ENCODE results near the gene SERINC3.

SERINC3 gene

GRCh38 chr20:44471481-44471882, 50.4 kb downstream of the SERINC3 start:
- Histone ChIP-seq H3K27me3 (ENCODE audit: control insufficient read depth, insufficient read depth, low read length) (no peaks in the 10 kb centered on the region), H3K4me1 (ENCODE audit: control insufficient read depth, insufficient read depth, low read length) (peaks cover 12% of the 10 kb centered on the region), H3K9ac (ENCODE audit: low read length) (no peak overlapping the region), H3K9me3 (ENCODE audit: control insufficient read depth, low read length) (no peaks in the 10 kb centered on the region), H3K36me3 (ENCODE audit: control insufficient read depth, insufficient read depth, low read length) (no peaks in the 10 kb centered on the region), H3K4me3 (ENCODE audit: low read length) (no peak overlapping the region)

DNA sequence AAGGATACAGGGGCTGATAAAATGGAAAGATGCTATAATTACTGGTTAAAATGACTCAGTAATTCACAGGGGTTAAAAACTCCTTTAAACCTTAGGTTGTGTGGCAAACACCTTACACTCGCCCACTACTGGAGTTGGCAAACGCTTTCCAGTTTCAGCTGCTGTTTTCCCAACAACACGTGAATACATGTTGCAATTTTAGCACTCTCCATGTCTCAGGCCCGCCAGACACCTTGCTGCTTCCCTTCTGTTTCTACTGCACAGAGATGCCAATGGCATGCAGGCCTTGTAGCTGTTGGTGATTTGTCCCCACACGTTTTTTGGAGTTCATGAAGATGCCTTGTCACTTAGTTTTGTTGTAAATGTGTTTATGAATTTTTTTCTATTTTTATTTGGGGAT, 51.5 kb downstream of the SERINC3 start:
- H3K4me1 ChIP-seq (ENCODE audit: control insufficient read depth, insufficient read depth, low read length) = peaks cover 3% of the 10 kb centered on the region
- H3K27me3 ChIP-seq (ENCODE audit: control insufficient read depth, insufficient read depth, low read length) = no peaks in the 10 kb centered on the region
- H3K9me3 ChIP-seq (ENCODE audit: control insufficient read depth, low read length) = no peaks in the 10 kb centered on the region
- no peaks in the 10 kb centered on the region for H3K36me3 ChIP-seq (ENCODE audit: control insufficient read depth, insufficient read depth, low read length)
- H3K4me3 ChIP-seq (ENCODE audit: low read length) = no peak overlapping the region
- no peak overlapping the region for H3K9ac ChIP-seq (ENCODE audit: low read length)

- Histone ChIP-seq H3K36me3 (ENCODE audit: control insufficient read depth, insufficient read depth, low read length) (no peaks in the 10 kb centered on the region), H3K27me3 (ENCODE audit: control insufficient read depth, insufficient read depth, low read length) (no peaks in the 10 kb centered on the region), H3K9ac (ENCODE audit: low read length) (no peak overlapping the region), H3K9me3 (ENCODE audit: control insufficient read depth, low read length) (no peaks in the 10 kb centered on the region), H3K4me3 (ENCODE audit: low read length) (no peak overlapping the region), H3K4me1 (ENCODE audit: control insufficient read depth, insufficient read depth, low read length) (no peaks in the 10 kb centered on the region)
These were observed 53.7 kb downstream of the SERINC3 start for GRCh38 chr20:44468044-44468782.

GRCh38 chr20:44467289-44467883, 54.5 kb downstream of the SERINC3 start:
- no peaks in the 10 kb centered on the region for H3K27me3 ChIP-seq (ENCODE audit: control insufficient read depth, insufficient read depth, low read length)
- no peaks in the 10 kb centered on the region for H3K4me1 ChIP-seq (ENCODE audit: control insufficient read depth, insufficient read depth, low read length)
- no peaks in the 10 kb centered on the region for H3K36me3 ChIP-seq (ENCODE audit: control insufficient read depth, insufficient read depth, low read length)
- H3K9ac ChIP-seq (ENCODE audit: low read length) = no peak overlapping the region
- H3K4me3 ChIP-seq (ENCODE audit: low read length) = no peak overlapping the region
- H3K9me3 ChIP-seq (ENCODE audit: control insufficient read depth, low read length) = no peaks in the 10 kb centered on the region

- H3K27me3 ChIP-seq (ENCODE audit: control insufficient read depth, insufficient read depth, low read length) = no peaks in the 10 kb centered on the region
- no peak overlapping the region for H3K4me3 ChIP-seq (ENCODE audit: low read length)
These were observed 56.8 kb downstream of the SERINC3 start for GRCh38 chr20:44465001-44465560.

DNA sequence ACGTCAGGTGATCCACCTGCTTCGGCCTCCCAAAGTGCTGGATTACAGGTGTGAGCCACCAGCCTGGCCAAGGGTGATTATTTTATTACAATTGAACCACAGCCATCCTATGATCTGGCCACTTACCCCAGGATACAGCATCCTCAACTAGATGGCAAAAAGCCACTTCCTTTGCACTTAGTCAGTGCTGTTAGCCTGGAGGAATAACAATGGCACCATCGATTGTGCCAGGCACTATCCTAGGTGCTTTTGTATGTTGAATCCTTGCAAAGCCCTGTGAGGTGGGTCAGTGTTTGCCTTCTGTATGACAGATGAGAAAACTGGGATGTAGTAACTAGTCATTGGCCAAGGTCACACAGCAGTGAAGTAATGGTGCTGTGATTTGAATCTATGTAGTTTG, 57.4 kb downstream of the SERINC3 start:
- no peaks in the 10 kb centered on the region for H3K36me3 ChIP-seq (ENCODE audit: control insufficient read depth, insufficient read depth, low read length)
- no peak overlapping the region for H3K9ac ChIP-seq (ENCODE audit: low read length)
- H3K9me3 ChIP-seq (ENCODE audit: control insufficient read depth, low read length) = no peaks in the 10 kb centered on the region
- no peaks in the 10 kb centered on the region for H3K27me3 ChIP-seq (ENCODE audit: control insufficient read depth, insufficient read depth, low read length)
- no peaks in the 10 kb centered on the region for H3K4me1 ChIP-seq (ENCODE audit: control insufficient read depth, insufficient read depth, low read length)
- no peak overlapping the region for H3K4me3 ChIP-seq (ENCODE audit: low read length)

More at GRCh38 chr20:44465001-44465560, 56.8 kb downstream of the SERINC3 start:
- Histone ChIP-seq H3K9me3 (ENCODE audit: control insufficient read depth, low read length) (no peaks in the 10 kb centered on the region), H3K9ac (ENCODE audit: low read length) (no peak overlapping the region), H3K4me1 (ENCODE audit: control insufficient read depth, insufficient read depth, low read length) (no peaks in the 10 kb centered on the region), H3K36me3 (ENCODE audit: control insufficient read depth, insufficient read depth, low read length) (no peaks in the 10 kb centered on the region)

- Histone ChIP-seq H3K4me3 (ENCODE audit: low read length) (no peak overlapping the region), H3K36me3 (ENCODE audit: control insufficient read depth, insufficient read depth, low read length) (no peaks in the 10 kb centered on the region), H3K4me1 (ENCODE audit: control insufficient read depth, insufficient read depth, low read length) (no peaks in the 10 kb centered on the region), H3K9me3 (ENCODE audit: control insufficient read depth, low read length) (no peaks in the 10 kb centered on the region), H3K9ac (ENCODE audit: low read length) (no peak overlapping the region), H3K27me3 (ENCODE audit: control insufficient read depth, insufficient read depth, low read length) (no peaks in the 10 kb centered on the region)
These were observed 58.4 kb downstream of the SERINC3 start for GRCh38 chr20:44463466-44463865.

- Histone ChIP-seq H3K27me3 (ENCODE audit: control insufficient read depth, insufficient read depth, low read length) (no peaks in the 10 kb centered on the region), H3K4me1 (ENCODE audit: control insufficient read depth, insufficient read depth, low read length) (peaks cover 5% of the 10 kb centered on the region), H3K4me3 (ENCODE audit: low read length) (no peak overlapping the region), H3K36me3 (ENCODE audit: control insufficient read depth, insufficient read depth, low read length) (no peaks in the 10 kb centered on the region), H3K9ac (ENCODE audit: low read length) (no peak overlapping the region), H3K9me3 (ENCODE audit: control insufficient read depth, low read length) (no peaks in the 10 kb centered on the region)
These were observed 60.1 kb downstream of the SERINC3 start for GRCh38 chr20:44461803-44462174.

- Histone ChIP-seq H3K4me1 (ENCODE audit: control insufficient read depth, insufficient read depth, low read length) (peaks cover 6% of the 10 kb centered on the region), H3K27me3 (ENCODE audit: control insufficient read depth, insufficient read depth, low read length) (no peaks in the 10 kb centered on the region), H3K4me3 (ENCODE audit: low read length) (no peak overlapping the region), H3K36me3 (ENCODE audit: control insufficient read depth, insufficient read depth, low read length) (no peaks in the 10 kb centered on the region), H3K9ac (ENCODE audit: low read length) (no peak overlapping the region), H3K9me3 (ENCODE audit: control insufficient read depth, low read length) (no peaks in the 10 kb centered on the region)
These were observed 60.6 kb downstream of the SERINC3 start for GRCh38 chr20:44461142-44461802.

- H3K9ac ChIP-seq (ENCODE audit: low read length) = no peak overlapping the region
- H3K4me3 ChIP-seq (ENCODE audit: low read length) = no peak overlapping the region
- H3K4me1 ChIP-seq (ENCODE audit: control insufficient read depth, insufficient read depth, low read length) = peaks cover 6% of the 10 kb centered on the region
- H3K9me3 ChIP-seq (ENCODE audit: control insufficient read depth, low read length) = no peaks in the 10 kb centered on the region
- no peaks in the 10 kb centered on the region for H3K36me3 ChIP-seq (ENCODE audit: control insufficient read depth, insufficient read depth, low read length)
- H3K27me3 ChIP-seq (ENCODE audit: control insufficient read depth, insufficient read depth, low read length) = no peaks in the 10 kb centered on the region
These were observed 61.1 kb downstream of the SERINC3 start for GRCh38 chr20:44460795-44461141.

- Histone ChIP-seq H3K36me3 (ENCODE audit: control insufficient read depth, insufficient read depth, low read length) (no peaks in the 10 kb centered on the region), H3K4me3 (ENCODE audit: low read length) (no peak overlapping the region), H3K4me1 (ENCODE audit: control insufficient read depth, insufficient read depth, low read length) (peaks cover 6% of the 10 kb centered on the region), H3K27me3 (ENCODE audit: control insufficient read depth, insufficient read depth, low read length) (no peaks in the 10 kb centered on the region), H3K9me3 (ENCODE audit: control insufficient read depth, low read length) (no peaks in the 10 kb centered on the region), H3K9ac (ENCODE audit: low read length) (no peak overlapping the region)
These were observed 62.6 kb downstream of the SERINC3 start for GRCh38 chr20:44459271-44459670.

- H3K9ac ChIP-seq (ENCODE audit: low read length) = no peak overlapping the region
- H3K9me3 ChIP-seq (ENCODE audit: control insufficient read depth, low read length) = no peaks in the 10 kb centered on the region
- no peaks in the 10 kb centered on the region for H3K27me3 ChIP-seq (ENCODE audit: control insufficient read depth, insufficient read depth, low read length)
- no peak overlapping the region for H3K4me3 ChIP-seq (ENCODE audit: low read length)
- H3K4me1 ChIP-seq (ENCODE audit: control insufficient read depth, insufficient read depth, low read length) = peaks cover 6% of the 10 kb centered on the region
- no peaks in the 10 kb centered on the region for H3K36me3 ChIP-seq (ENCODE audit: control insufficient read depth, insufficient read depth, low read length)
These were observed 64.9 kb downstream of the SERINC3 start for GRCh38 chr20:44457016-44457415.

All from mucosa of stomach (tissue), 1 donor.